ENCODE measurements around the gene TMEM196. TPM values are rescaled to one million over a fixed set of nuclear protein-coding genes. Genes with fewer than 3 reads are reported as not detected.
"Not testable (repeated sequence)": the region's sequence is repeated elsewhere in the genome, so short reads cannot be mapped to it uniquely, and the experiment has no call there.

The TMEM196 gene
- total RNA-seq, 1 donor from 2014 or later = not detected

GRCh38 chr7:19707240-19707639, 66.2 kb downstream of the TMEM196 start:
- DNase-seq (ENCODE audit: low read depth) = no peak

GRCh38 chr7:19705663-19706062, 67.8 kb downstream of the TMEM196 start:
- DNase-seq (ENCODE audit: low read depth) = no peak

GRCh38 chr7:19701471-19701870, 71.9 kb downstream of the TMEM196 start:
- no peak for DNase-seq (ENCODE audit: low read depth)

GRCh38 chr7:19700936-19701335, 72.5 kb downstream of the TMEM196 start:
- no peak for DNase-seq (ENCODE audit: low read depth)

- no peak for DNase-seq (ENCODE audit: low read depth)
Observed at GRCh38 chr7:19698331-19698730, 75.1 kb downstream of the TMEM196 start.

GRCh38 chr7:19696926-19697325, 76.5 kb downstream of the TMEM196 start:
- no peak for DNase-seq (ENCODE audit: low read depth)

GRCh38 chr7:19692111-19692828, 81.1 kb downstream of the TMEM196 start:
- no peak for DNase-seq (ENCODE audit: low read depth)

GRCh38 chr7:19690736-19691135, 82.7 kb downstream of the TMEM196 start:
- peak; percentile 59 for DNase-seq (ENCODE audit: low read depth)

GRCh38 chr7:19689130-19689529, 84.3 kb downstream of the TMEM196 start:
- DNase-seq (ENCODE audit: low read depth) = not testable (repeated sequence)

- DNase-seq (ENCODE audit: low read depth) = no peak
Observed at GRCh38 chr7:19681596-19681995, 91.8 kb downstream of the TMEM196 start.

GRCh38 chr7:19677180-19677579, 96.2 kb downstream of the TMEM196 start:
- peak; percentile 15 for DNase-seq (ENCODE audit: low read depth)

GRCh38 chr7:19675816-19676215, 97.6 kb downstream of the TMEM196 start:
- DNase-seq (ENCODE audit: low read depth) = no peak

GRCh38 chr7:19674266-19674960, 99.0 kb downstream of the TMEM196 start:
- peak; percentile 68 for DNase-seq (ENCODE audit: low read depth)

GRCh38 chr7:19670806-19671205, 102.6 kb downstream of the TMEM196 start:
- DNase-seq (ENCODE audit: low read depth) = no peak

Small RNAs within 50 kb of the gene (microRNA-seq; reads per million reads assigned to microRNA genes)
- 0.65 reads per million for gene MIR3146

Other genes starting within 250 kb of the TMEM196 start
- gene POLR1F, start 64.6 kb downstream of the TMEM196 start, total RNA-seq = 21.2 and 28.4 TPM in 2 replicates

Data from myocyte (in vitro differentiated cells).